ENCODE measurements around the gene IQCE.

GRCh38 chr7:2643386-2644219 lies 84.8 kb downstream of the IQCE start:
- TF ChIP-seq CTCF (IDR thresholded peaks at IDR 0.05; ENCODE audit: poor library complexity) (no peak), EZH2 (IDR thresholded peaks at IDR 0.05; ENCODE audit: borderline replicate concordance) (no peak)
